Common myeloid progenitor, CD34-positive (primary cell): ENCODE results near the gene SMIM5.
"Not testable (repeated sequence)": the region's sequence is repeated elsewhere in the genome, so short reads cannot be mapped to it uniquely, and the experiment has no call there.

ENCODE experiments used
- CTCF ChIA-PET: fragments of 350-600 bp; sonication (Branson Sonifier 250); formaldehyde crosslinking; loops from one replicate; lab custom pipeline; 2021; ENCODE audit warnings: antibody characterized with exemption; lab: Charles Lee
- POLR2A ChIA-PET: fragments of 350-600 bp; sonication (Branson Sonifier 250); formaldehyde crosslinking; loops from one replicate; lab custom pipeline; 2021; ENCODE audit warnings: antibody characterized with exemption; lab: Charles Lee
- DNase-seq, 3 donors: peaks; one replicate each; pipeline versions ENCODE4 v3.0.0 to v3.0.0-alpha.2; 2013
- H3K27ac ChIP-seq, 2 experiments: 1 replicate in 1 of 2; 2 replicates in 1 of 2; pipeline ENCODE4 v1.7.0; 2013; ENCODE audit warnings: inconsistent platforms in 2 of 2, low read length in 2 of 2, mild to moderate bottlenecking in 2 of 2, low read depth in 1 of 2, moderate library complexity in 1 of 2; ENCODE audit not compliant: severe bottlenecking in 2 of 2, insufficient read depth in 1 of 2, poor library complexity in 1 of 2
- H3K27me3 ChIP-seq, 5 experiments: replicated peaks in 2 of 5; 1 replicate in 3 of 5; 2 replicates in 2 of 5; pipeline versions ENCODE4 v1.6.1 to v1.7.0; 2013; ENCODE audit warnings: low read length in 4 of 5, mild to moderate bottlenecking in 2 of 5, moderate library complexity in 2 of 5, inconsistent platforms in 1 of 5; ENCODE audit not compliant: insufficient read depth in 5 of 5, control insufficient read depth in 4 of 5
- H3K36me3 ChIP-seq, 4 experiments: 1 replicate in 2 of 4; 2 replicates in 2 of 4; pipeline versions ENCODE4 v1.6.1 to v1.7.0; 2013; ENCODE audit warnings: low read length in 3 of 4, control low read depth in 1 of 4, mild to moderate bottlenecking in 1 of 4; ENCODE audit not compliant: control insufficient read depth in 4 of 4, insufficient read depth in 4 of 4
- H3K4me1 ChIP-seq, 4 experiments: 1 replicate in 3 of 4; 2 replicates in 1 of 4; pipeline versions ENCODE4 v1.6.1 to v1.7.1; 2013; ENCODE audit warnings: low read length in 3 of 4, mild to moderate bottlenecking in 3 of 4, control low read depth in 1 of 4, inconsistent platforms in 1 of 4, moderate library complexity in 1 of 4; ENCODE audit not compliant: control insufficient read depth in 4 of 4, insufficient read depth in 4 of 4; ENCODE audit errors: control extremely low read depth in 1 of 4
- H3K4me3 ChIP-seq, 7 experiments: 1 replicate in 4 of 7; 2 replicates in 3 of 7; pipeline versions ENCODE4 v1.5.1 to v1.7.0; 2013; ENCODE audit warnings: mild to moderate bottlenecking in 7 of 7, low read length in 6 of 7, moderate library complexity in 6 of 7, inconsistent platforms in 2 of 7, low read depth in 2 of 7, control low read depth in 1 of 7; ENCODE audit not compliant: insufficient read depth in 4 of 7, control insufficient read depth in 1 of 7; ENCODE audit errors: extremely low read depth in 1 of 7
- H3K9me3 ChIP-seq, 5 experiments: 1 replicate in 4 of 5; 2 replicates in 1 of 5; pipeline versions ENCODE4 v1.6.1 to v1.7.1; 2013; ENCODE audit warnings: low read length in 4 of 5, mild to moderate bottlenecking in 2 of 5, inconsistent platforms in 1 of 5, low read depth in 1 of 5, moderate library complexity in 1 of 5; ENCODE audit not compliant: control insufficient read depth in 4 of 5, insufficient read depth in 2 of 5; ENCODE audit errors: control extremely low read depth in 1 of 5
- WGBS: methylation state at CpG from one replicate; pipeline ENCODE4 v1.1.5; 2013; ENCODE audit not compliant: insufficient coverage; 5-methylcytosine and 5-hydroxymethylcytosine counted together

The SMIM5 gene

GRCh38 chr17:75634754-75635609 lies 1.7 kb downstream of the SMIM5 start:
- POLR2A ChIA-PET = interaction anchor here (0.8 to 1.3 kb wide), 3 partner anchors 11 to 112 kb away, joined by 3 to 13 read pairs (median 4); partner anchors contain the start of genes RECQL5 and SAP30BP
- peak overlapping the region in 1 of 7 experiments; percentile 23 for H3K4me3 ChIP-seq
- CTCF ChIA-PET = interaction anchor here (0.7 to 29.3 kb wide), 15 partner anchors 9 to 118 kb away, joined by 3 to 834 read pairs (median 13); partner anchors contain the start of gene RECQL5
- H3K27me3 ChIP-seq = no peaks in the 10 kb centered on the region
- peak overlapping the region in 1 of 2 experiments; percentile 60 for H3K27ac ChIP-seq
- no peaks in the 10 kb centered on the region for H3K9me3 ChIP-seq
- peaks cover 0 to 18% (median 12%) of the 10 kb centered on the region in 4 experiments for H3K36me3 ChIP-seq
- peaks cover 0 to 44% (median 36%) of the 10 kb centered on the region in 4 experiments for H3K4me1 ChIP-seq
- WGBS = 87% methylated on average over 18 of the region's 20 CpGs
- no peak for DNase-seq

GRCh38 chr17:75635610-75636202 lies 2.5 kb downstream of the SMIM5 start:
- H3K36me3 ChIP-seq = peaks cover 0 to 15% (median 9%) of the 10 kb centered on the region in 4 experiments
- peaks cover 0 to 44% (median 36%) of the 10 kb centered on the region in 4 experiments for H3K4me1 ChIP-seq
- peak overlapping the region in 2 of 7 experiments; percentile 23 to 25 for H3K4me3 ChIP-seq
- no peaks in the 10 kb centered on the region for H3K9me3 ChIP-seq
- WGBS = 19% methylated on average over 15 of the region's 16 CpGs
- peak overlapping the region in 1 of 2 experiments; percentile 60 for H3K27ac ChIP-seq
- peak; percentile 80 to 89 (median 81) for DNase-seq
- CTCF ChIA-PET = interaction anchor here (0.9 to 29.3 kb wide), 9 partner anchors 10 to 117 kb away, joined by 3 to 834 read pairs (median 5); partner anchors contain the start of gene RECQL5
- no peaks in the 10 kb centered on the region for H3K27me3 ChIP-seq
- POLR2A ChIA-PET = interaction anchor here (1.1 to 1.5 kb wide), 3 partner anchors 10 to 31 kb away, joined by 4 to 13 read pairs (median 4); partner anchors contain the start of genes RECQL5 and SAP30BP

- WGBS = 99% methylated on average over 19 of the region's 19 CpGs
- Histone ChIP-seq H3K27me3 (no peaks in the 10 kb centered on the region), H3K4me1 (peaks cover 0 to 44% (median 36%) of the 10 kb centered on the region in 4 experiments), H3K27ac (peak overlapping the region in 1 of 2 experiments; percentile 60), H3K9me3 (no peaks in the 10 kb centered on the region), H3K36me3 (peaks cover 0 to 9% (median 7%) of the 10 kb centered on the region in 4 experiments), H3K4me3 (no peak overlapping the region)
- no peak for DNase-seq
- CTCF ChIA-PET = interaction anchor here (1.4 to 29.3 kb wide), 8 partner anchors 8 to 116 kb away, joined by 3 to 834 read pairs (median 5); partner anchors contain the start of gene RECQL5
- POLR2A ChIA-PET = interaction anchor here (1.1 to 1.5 kb wide), 3 partner anchors 9 to 30 kb away, joined by 4 to 13 read pairs (median 4); partner anchors contain the start of genes RECQL5 and SAP30BP
These were observed 3.3 kb downstream of the SMIM5 start for GRCh38 chr17:75636381-75637142.

GRCh38 chr17:75637143-75637538 lies 3.9 kb downstream of the SMIM5 start:
- no peak for DNase-seq
- H3K4me3 ChIP-seq = no peak overlapping the region
- peaks cover 0 to 9% (median 6%) of the 10 kb centered on the region in 4 experiments for H3K36me3 ChIP-seq
- no peaks in the 10 kb centered on the region for H3K27me3 ChIP-seq
- no peak overlapping the region for H3K27ac ChIP-seq
- H3K4me1 ChIP-seq = peaks cover 0 to 46% (median 37%) of the 10 kb centered on the region in 4 experiments
- 89% methylated on average over 13 of the region's 13 CpGs for WGBS
- ChIA-PET POLR2A (interaction anchor here (0.6 to 1.5 kb wide), 3 partner anchors 9 to 25 kb away, joined by 3 to 7 read pairs (median 4); a partner anchor contains a TSS), CTCF (interaction anchor here (1.8 to 29.3 kb wide), 6 partner anchors 8 to 115 kb away, joined by 5 to 834 read pairs (median 6); a partner anchor contains a TSS)
- H3K9me3 ChIP-seq = no peaks in the 10 kb centered on the region

- no peak for DNase-seq
- Histone ChIP-seq H3K9me3 (no peaks in the 10 kb centered on the region), H3K36me3 (peaks cover 0 to 9% (median 6%) of the 10 kb centered on the region in 4 experiments), H3K4me1 (peaks cover 0 to 50% (median 38%) of the 10 kb centered on the region in 4 experiments), H3K4me3 (no peak overlapping the region), H3K27ac (no peak overlapping the region), H3K27me3 (no peaks in the 10 kb centered on the region)
- WGBS = 96% methylated on average over 6 of the region's 7 CpGs
- CTCF ChIA-PET = interaction anchor here (1.0 to 29.3 kb wide), 6 partner anchors 9 to 115 kb away, joined by 3 to 834 read pairs (median 6); a partner anchor contains a TSS
- POLR2A ChIA-PET = interaction anchor here (0.6 to 1.3 kb wide), 2 partner anchors 9 to 25 kb away, joined by 3 to 7 read pairs; a partner anchor contains a TSS
These were observed 4.3 kb downstream of the SMIM5 start for GRCh38 chr17:75637551-75637950.

- 87% methylated on average over 8 of the region's 12 CpGs for WGBS
- not testable (repeated sequence) for H3K9me3 ChIP-seq, H3K27ac ChIP-seq, H3K4me3 ChIP-seq, DNase-seq, H3K27me3 ChIP-seq, H3K36me3 ChIP-seq
- ChIA-PET CTCF (interaction anchor here (1.0 to 29.3 kb wide), 7 partner anchors 9 to 115 kb away, joined by 3 to 834 read pairs (median 8); a partner anchor contains a TSS), POLR2A (interaction anchor here (1.3 kb wide), 1 partner anchor 8 kb away, joined by 7 read pairs; a partner anchor contains a TSS)
- peaks cover 0 to 47% (median 34%) of the 10 kb centered on the region in 4 experiments for H3K4me1 ChIP-seq
These were observed 4.8 kb downstream of the SMIM5 start for GRCh38 chr17:75638039-75638438.
